HCT116 (cell line): ENCODE results near the gene MAVS. TPM values are rescaled to one million over a fixed set of nuclear protein-coding genes. Genes with fewer than 3 reads are reported as not detected.

Experiments used
- ATAC-seq: fragments of 200-7000 bp; cut with Tn5 transposase; 2 replicates; pipeline ENCODE4 v1.9.1; 2020; ENCODE audit warnings: mild to moderate bottlenecking, moderate library complexity
- BruUV-seq: library from RNA; stranded (reverse); fragments of 400-500 nt; replicated peaks from 2 replicates; lab custom pipeline; 2021; lab: Mats Ljungman, UMichigan
- CTCF ChIA-PET: fragments of 300-600 bp; sonication (Branson Sonifier 250); formaldehyde crosslinking; loops from one replicate; lab custom pipeline; 2021; ENCODE audit warnings: antibody characterized with exemption; lab: Charles Lee
- POLR2A ChIA-PET: fragments of 300-600, 350-600 bp; sonication (Branson Sonifier 250); formaldehyde crosslinking; loops from one replicate; lab custom pipeline; 2021; ENCODE audit warnings: antibody characterized with exemption; lab: Charles Lee
- RAD21 ChIA-PET, 2 experiments: fragments of 300-600 bp; sonication (Branson Sonifier 250); formaldehyde crosslinking; loops; one replicate each; lab custom pipeline; 2023; ENCODE audit warnings: low total read pairs in 2 of 2; ENCODE audit not compliant: uncharacterized antibody in 2 of 2, unreplicated experiment in 2 of 2, low non-redundant PET in 1 of 2; lab: Charles Lee
- DNase-seq: peaks from one replicate; pipeline ENCODE4 v3.0.0-alpha.2; 2010; ENCODE audit warnings: low read depth, low spot score
- H2AFZ ChIP-seq: fragments of 200-600 bp; shearing (Covaris generic), sonication (generic); 2 replicates; pipeline ENCODE4 v1.6.1; 2017; ENCODE audit warnings: low read depth, mixed run types, mixed read lengths, antibody characterized with exemption, low read length; ENCODE audit not compliant: poor library complexity, severe bottlenecking
- H3K27ac ChIP-seq: 2 replicates; pipeline ENCODE4 v1.5.1; 2012; ENCODE audit warnings: low read depth, low read length
- H3K27me3 ChIP-seq: fragments of 200-600 bp; sonication (generic); 2 replicates; pipeline ENCODE4 v1.6.1; 2016; ENCODE audit warnings: mixed run types, low read length, mixed read lengths; ENCODE audit not compliant: insufficient read depth
- H3K36me3 ChIP-seq, 2 experiments: fragments of 200-500 bp in 1 of 2; fragments of 200-600 bp in 1 of 2; sonication (Bioruptor generic) in 1 of 2; sonication (generic) in 1 of 2; 2 replicates each; pipeline versions ENCODE4 v1.5.1 to v1.6.1; 2014 to 2016; ENCODE audit warnings: low read length in 2 of 2, inconsistent platforms in 1 of 2, mixed read lengths in 1 of 2, mixed run types in 1 of 2; ENCODE audit not compliant: insufficient read depth in 2 of 2, control insufficient read depth in 1 of 2
- H3K4me1 ChIP-seq, 2 experiments: fragments of 200-600 bp in 1 of 2; sonication (generic) in 1 of 2; 2 replicates each; pipeline versions ENCODE4 v1.5.1 to v1.6.1; 2012 to 2017; ENCODE audit warnings: low read length in 2 of 2, inconsistent platforms in 1 of 2, mild to moderate bottlenecking in 1 of 2, mixed read lengths in 1 of 2, mixed run types in 1 of 2, moderate library complexity in 1 of 2; ENCODE audit not compliant: insufficient read depth in 2 of 2, control insufficient read depth in 1 of 2
- H3K4me2 ChIP-seq: fragments of 200-600 bp; sonication (generic); 2 replicates; pipeline ENCODE4 v1.6.1; 2017; ENCODE audit warnings: mixed run types, low read length, mixed read lengths
- H3K4me3 ChIP-seq, 2 experiments: fragments of 200-600 bp in 1 of 2; sonication (generic) in 1 of 2; replicated peaks in 1 of 2; 2 replicates each; pipeline ENCODE4 v1.5.1; 2011 to 2016; ENCODE audit warnings: low read length in 2 of 2, control low read depth in 1 of 2, low read depth in 1 of 2, mild to moderate bottlenecking in 1 of 2, mixed read lengths in 1 of 2, mixed run types in 1 of 2
- H3K79me2 ChIP-seq: fragments of 200-600 bp; sonication (generic); 2 replicates; pipeline ENCODE4 v1.6.1; 2017; ENCODE audit warnings: mild to moderate bottlenecking, mixed run types, low read length, moderate library complexity, mixed read lengths; ENCODE audit not compliant: insufficient read depth
- H3K9ac ChIP-seq: fragments of 200-600 bp; sonication (generic); 2 replicates; pipeline ENCODE4 v1.6.1; 2016; ENCODE audit warnings: low read length, mixed read lengths
- H3K9me2 ChIP-seq: fragments of 200-600 bp; sonication (generic), shearing (Covaris generic); 2 replicates; pipeline ENCODE4 v1.6.1; 2017; ENCODE audit warnings: mixed run types, mild to moderate bottlenecking, moderate library complexity; ENCODE audit not compliant: insufficient read depth
- H3K9me3 ChIP-seq, 2 experiments: fragments of 200-500 bp in 1 of 2; fragments of 200-600 bp in 1 of 2; sonication (Bioruptor generic) in 1 of 2; sonication (generic) in 1 of 2; 2 replicates each; pipeline ENCODE4 v1.6.1; 2014 to 2017; ENCODE audit warnings: low read length in 2 of 2, mixed read lengths in 2 of 2, inconsistent platforms in 1 of 2, low read depth in 1 of 2, mild to moderate bottlenecking in 1 of 2, mixed run types in 1 of 2, moderate library complexity in 1 of 2; ENCODE audit not compliant: control insufficient read depth in 1 of 2, insufficient read depth in 1 of 2
- H4K20me1 ChIP-seq: fragments of 200-600 bp; sonication (generic), shearing (Covaris generic); 2 replicates; pipeline ENCODE4 v1.6.1; 2017; ENCODE audit warnings: mixed run types, mild to moderate bottlenecking, moderate library complexity; ENCODE audit not compliant: insufficient read depth
- CBX3 ChIP-seq: IDR thresholded peaks from 2 replicates; pipeline ENCODE4 v1.6.1; 2012; ENCODE audit warnings: low read depth
- ELF1 ChIP-seq: IDR thresholded peaks from 2 replicates; pipeline ENCODE4 v1.6.1; 2012; ENCODE audit warnings: low read depth, borderline replicate concordance
- FOSL1 ChIP-seq: IDR thresholded peaks from 2 replicates; pipeline ENCODE4 v1.6.1; 2012; ENCODE audit warnings: low read depth
- MAX ChIP-seq: IDR thresholded peaks from 2 replicates; pipeline ENCODE4 v1.6.1; 2012
- POLR2AphosphoS5 ChIP-seq: IDR thresholded peaks from 2 replicates; pipeline ENCODE4 v1.6.1; 2011; ENCODE audit warnings: mild to moderate bottlenecking, low read depth, low read length, moderate library complexity
- SIN3A ChIP-seq: IDR thresholded peaks from 2 replicates; pipeline ENCODE4 v1.6.1; 2012; ENCODE audit warnings: low read depth
- intact Hi-C: fragments of 100-400 bp; cut with micrococcal nuclease; formaldehyde crosslinking; loops from 2 replicates; pipeline ENCODE4 v1.10.0; 2022
- total RNA-seq: library from RNA; stranded (reverse); gene quantifications from one replicate; pipeline ENCODE4 v1.2.1, GENCODE V29; 2021; ENCODE audit not compliant: unreplicated experiment
- TF ChIP-seq, protein P1 (sequence below): IDR thresholded peaks from 2 replicates; pipeline ENCODE4 v1.6.1; 2012; ENCODE audit warnings: low read depth

The MAVS gene
- total RNA-seq, 1 experiment from 2014 or later = 60.1 TPM

DNA sequence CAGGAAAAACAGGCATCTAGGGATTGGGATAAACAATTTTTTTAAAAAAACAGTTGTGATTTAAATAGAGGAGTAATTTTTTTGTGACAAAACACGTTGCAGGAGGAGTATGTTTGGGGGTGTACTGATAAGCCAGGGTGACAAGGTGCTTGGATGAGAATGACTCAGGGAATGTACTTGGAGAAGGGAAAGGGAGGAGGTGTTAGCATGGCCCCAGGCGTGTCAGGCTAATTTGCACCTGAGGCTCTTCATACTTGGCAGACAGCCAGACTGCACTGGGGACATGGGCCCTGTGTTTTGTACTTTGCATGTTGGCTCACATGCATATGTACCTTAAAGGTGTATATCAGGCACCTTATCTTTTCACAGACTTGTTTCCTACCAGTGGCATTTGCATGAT, 65.3 kb downstream of the MAVS start (continued):
- TF ChIP-seq, protein P1, sequence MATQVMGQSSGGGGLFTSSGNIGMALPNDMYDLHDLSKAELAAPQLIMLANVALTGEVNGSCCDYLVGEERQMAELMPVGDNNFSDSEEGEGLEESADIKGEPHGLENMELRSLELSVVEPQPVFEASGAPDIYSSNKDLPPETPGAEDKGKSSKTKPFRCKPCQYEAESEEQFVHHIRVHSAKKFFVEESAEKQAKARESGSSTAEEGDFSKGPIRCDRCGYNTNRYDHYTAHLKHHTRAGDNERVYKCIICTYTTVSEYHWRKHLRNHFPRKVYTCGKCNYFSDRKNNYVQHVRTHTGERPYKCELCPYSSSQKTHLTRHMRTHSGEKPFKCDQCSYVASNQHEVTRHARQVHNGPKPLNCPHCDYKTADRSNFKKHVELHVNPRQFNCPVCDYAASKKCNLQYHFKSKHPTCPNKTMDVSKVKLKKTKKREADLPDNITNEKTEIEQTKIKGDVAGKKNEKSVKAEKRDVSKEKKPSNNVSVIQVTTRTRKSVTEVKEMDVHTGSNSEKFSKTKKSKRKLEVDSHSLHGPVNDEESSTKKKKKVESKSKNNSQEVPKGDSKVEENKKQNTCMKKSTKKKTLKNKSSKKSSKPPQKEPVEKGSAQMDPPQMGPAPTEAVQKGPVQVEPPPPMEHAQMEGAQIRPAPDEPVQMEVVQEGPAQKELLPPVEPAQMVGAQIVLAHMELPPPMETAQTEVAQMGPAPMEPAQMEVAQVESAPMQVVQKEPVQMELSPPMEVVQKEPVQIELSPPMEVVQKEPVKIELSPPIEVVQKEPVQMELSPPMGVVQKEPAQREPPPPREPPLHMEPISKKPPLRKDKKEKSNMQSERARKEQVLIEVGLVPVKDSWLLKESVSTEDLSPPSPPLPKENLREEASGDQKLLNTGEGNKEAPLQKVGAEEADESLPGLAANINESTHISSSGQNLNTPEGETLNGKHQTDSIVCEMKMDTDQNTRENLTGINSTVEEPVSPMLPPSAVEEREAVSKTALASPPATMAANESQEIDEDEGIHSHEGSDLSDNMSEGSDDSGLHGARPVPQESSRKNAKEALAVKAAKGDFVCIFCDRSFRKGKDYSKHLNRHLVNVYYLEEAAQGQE = no peak
- TF ChIP-seq MAX = no peak
- no peak for TF ChIP-seq SIN3A
- TF ChIP-seq FOSL1 = no peak
- TF ChIP-seq ELF1 = no peak
- no peak for TF ChIP-seq POLR2AphosphoS5

GRCh38 chr20:3914446-3914845, 67.8 kb downstream of the MAVS start:
- Histone ChIP-seq H3K79me2 (peaks cover 96% of the 10 kb centered on the region), H3K4me2 (no peak overlapping the region), H3K4me3 (no peak overlapping the region), H3K36me3 (peaks cover 40 to 67% of the 10 kb centered on the region in 2 experiments), H3K27ac (no peak overlapping the region), H4K20me1 (peaks cover 31% of the 10 kb centered on the region; the same call in 1 of the 2 replicates), H2AFZ (no peak overlapping the region), H3K9me2 (no peaks in the 10 kb centered on the region), H3K4me1 (no peaks in the 10 kb centered on the region), H3K9me3 (no peaks in the 10 kb centered on the region), H3K27me3 (no peaks in the 10 kb centered on the region), H3K9ac (no peak overlapping the region)
- CTCF ChIA-PET = no interaction called here
- no peak for DNase-seq
- RAD21 ChIA-PET = no interaction called here
- no peak for TF ChIP-seq CBX3
- intact Hi-C loops = no loop called here
- no TSS peak for BruUV-seq
- POLR2A ChIA-PET = no interaction called here
- ATAC-seq = no peak
